GM18861 (cell line): Measurements from ENCODE around the gene TPRA1.
A peak's percentile ranks its signal among the peaks of the same experiment; 100 is the strongest.

ENCODE experiments used
- ATAC-seq: cut with Tn5 transposase; IDR thresholded peaks from one replicate; pipeline ENCODE4 v1.9.1; 2021; ENCODE audit not compliant: unreplicated experiment

The TPRA1 gene

DNA sequence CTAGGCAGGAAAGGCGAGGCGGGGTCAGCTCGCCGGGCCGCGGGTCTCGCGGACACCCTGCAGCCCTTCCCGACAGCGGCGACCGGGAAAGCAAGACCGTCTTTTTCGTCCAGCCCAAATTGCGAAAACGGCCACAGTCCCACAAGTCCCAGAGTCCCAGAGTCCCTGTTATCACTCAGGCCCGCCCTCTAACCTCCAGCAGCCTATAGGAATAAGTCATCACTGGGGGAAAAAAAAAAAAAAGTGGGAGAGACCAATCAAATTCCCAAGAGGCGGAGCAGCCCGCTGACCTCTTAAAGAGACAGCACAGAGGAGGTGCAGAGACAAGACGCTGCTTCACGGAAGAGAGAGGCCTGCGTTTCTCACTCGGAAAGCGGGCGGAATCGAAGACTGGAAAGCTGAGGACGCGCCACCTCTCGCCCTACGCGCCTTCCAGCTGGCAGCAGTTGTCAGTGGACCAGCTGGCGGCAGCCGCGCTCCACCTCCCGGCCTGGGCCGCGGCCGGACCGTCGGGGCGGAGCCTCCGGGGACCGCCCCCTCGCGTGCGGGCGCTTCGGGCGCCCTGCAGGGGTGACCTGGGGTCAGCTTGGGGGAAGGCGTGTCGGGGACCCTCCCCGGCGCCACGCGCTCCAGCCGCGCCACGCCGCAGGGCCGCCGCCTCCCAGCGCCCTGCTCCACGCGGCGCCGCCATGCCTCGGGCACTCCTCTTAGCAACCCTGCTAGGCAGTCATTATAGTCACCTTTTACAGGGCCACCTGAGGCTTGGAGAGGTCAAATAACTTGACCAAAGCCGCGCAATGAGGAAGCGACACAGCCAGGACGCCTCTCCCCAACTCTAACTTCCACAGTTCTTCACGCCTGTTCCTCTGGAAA lies at the start of gene TPRA1:
TPRA1 (minus strand) TSS at position 141 of the 873 bp plus-strand sequence. CDS start 10,587 bp downstream, outside the sequence.
- ATAC-seq = peak; percentile 63

- ATAC-seq = no peak
These were observed 49.5 kb upstream of the TPRA1 start for GRCh38 chr3:127640042-127640355.

- ATAC-seq = no peak
These were observed 48.9 kb upstream of the TPRA1 start for GRCh38 chr3:127639173-127640041.

GRCh38 chr3:127637971-127638370 lies 47.4 kb upstream of the TPRA1 start:
- ATAC-seq = no peak

GRCh38 chr3:127637546-127637945 lies 47.0 kb upstream of the TPRA1 start:
- ATAC-seq = no peak

DNA sequence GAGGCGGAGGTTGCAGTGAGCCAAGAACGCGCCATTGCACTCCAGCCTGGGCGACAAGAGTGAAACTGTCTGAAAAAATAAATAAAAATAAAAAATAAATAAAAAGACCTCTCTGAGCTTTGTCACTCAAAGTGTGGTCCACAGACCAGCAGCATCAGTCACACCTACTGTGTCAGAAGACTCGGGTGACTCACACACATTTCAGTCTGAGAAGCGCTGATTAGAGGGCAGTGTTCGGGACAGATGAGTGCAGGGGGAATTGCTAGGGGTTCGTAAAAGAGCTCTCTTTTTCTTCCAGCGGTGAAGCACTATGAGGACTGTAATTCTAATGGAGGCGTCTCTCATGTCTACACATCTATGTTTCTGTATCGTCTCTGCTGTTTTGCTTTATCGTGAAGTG lies 44.1 kb upstream of the TPRA1 start:
- no peak for ATAC-seq

GRCh38 chr3:127632035-127632820 lies 41.7 kb upstream of the TPRA1 start:
- no peak for ATAC-seq

DNA sequence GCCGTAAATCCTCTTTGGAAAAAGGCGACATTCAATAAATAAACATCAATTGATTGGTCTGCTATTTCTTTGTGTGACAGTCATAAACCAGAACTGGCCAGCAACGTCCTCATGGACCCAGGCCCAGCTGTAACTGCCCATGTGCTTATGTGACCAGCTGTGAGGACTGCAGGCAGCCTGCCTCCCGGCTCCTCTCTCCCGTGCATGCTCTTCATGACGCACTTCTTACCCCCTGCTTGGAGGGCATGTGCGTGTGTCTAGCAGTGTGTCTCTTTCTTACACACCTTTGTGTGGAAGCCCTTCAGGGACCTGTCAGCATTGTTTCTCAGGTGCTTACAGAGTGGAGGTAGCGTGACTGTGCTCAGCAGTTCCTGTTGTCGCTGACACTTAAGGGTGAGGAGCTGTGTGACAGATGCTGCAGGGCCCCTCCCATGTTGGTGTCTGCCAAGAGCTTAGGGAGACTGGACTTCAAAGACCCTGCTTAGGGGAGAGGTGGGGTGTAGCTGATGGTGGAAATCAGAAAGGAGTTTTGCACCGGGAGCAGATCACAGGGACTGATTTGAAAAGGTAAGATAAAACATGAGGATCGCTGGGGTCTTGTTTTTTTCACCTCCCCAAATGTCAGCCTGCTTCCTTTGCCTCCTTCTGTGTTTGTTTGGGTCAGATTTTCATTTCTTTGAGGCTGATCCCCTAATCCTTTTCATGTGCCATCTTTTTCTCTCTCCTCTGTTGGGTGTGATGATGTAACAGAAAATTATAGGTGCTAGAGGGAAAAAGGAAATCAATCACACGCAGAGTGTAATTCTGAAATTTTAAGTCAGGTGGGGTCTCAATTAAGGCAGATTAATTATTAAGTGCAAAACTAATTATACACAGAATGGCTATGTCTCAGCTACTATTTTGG lies 40.5 kb upstream of the TPRA1 start:
- no peak for ATAC-seq

- no peak for ATAC-seq
These were observed 39.2 kb upstream of the TPRA1 start for GRCh38 chr3:127629467-127630403.

DNA sequence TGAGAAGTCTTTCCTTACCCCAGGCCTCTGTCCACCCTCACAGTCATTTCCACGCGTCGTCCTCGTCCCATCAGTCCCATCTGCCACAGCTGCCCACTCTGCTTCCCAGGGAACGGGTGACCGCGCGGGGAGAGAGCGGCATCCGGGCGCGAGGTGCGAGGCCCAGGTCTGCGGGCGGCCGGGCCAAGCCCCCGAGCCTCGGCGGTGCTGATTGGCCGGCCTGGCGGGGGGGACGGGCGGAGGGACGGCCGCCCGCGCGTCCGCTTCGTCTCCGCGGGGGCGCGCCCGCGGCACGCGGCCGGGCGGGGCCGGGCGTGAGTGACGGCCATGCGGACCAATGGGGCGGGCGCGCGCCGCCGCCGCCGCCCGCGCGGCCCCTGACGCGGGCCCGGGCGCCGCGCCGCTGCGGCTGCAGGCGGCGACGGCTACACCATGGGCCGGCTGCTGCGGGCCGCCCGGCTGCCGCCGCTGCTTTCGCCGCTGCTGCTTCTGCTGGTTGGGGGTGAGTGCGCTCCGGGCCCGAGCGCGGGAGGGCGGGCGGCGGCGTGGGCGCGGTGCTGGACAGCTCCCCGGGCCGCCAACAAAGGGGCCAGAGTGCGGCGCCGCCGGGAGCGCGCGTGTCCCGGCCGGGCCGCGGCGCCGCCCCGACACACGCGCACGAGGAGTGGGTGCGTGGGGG lies 38.4 kb upstream of the TPRA1 start, which contains the start of gene PODXL2:
PODXL2 (plus strand) TSS at position 398 of the 679 bp plus-strand sequence; CDS start at position 433, 35 bp downstream.
- no peak for ATAC-seq

DNA sequence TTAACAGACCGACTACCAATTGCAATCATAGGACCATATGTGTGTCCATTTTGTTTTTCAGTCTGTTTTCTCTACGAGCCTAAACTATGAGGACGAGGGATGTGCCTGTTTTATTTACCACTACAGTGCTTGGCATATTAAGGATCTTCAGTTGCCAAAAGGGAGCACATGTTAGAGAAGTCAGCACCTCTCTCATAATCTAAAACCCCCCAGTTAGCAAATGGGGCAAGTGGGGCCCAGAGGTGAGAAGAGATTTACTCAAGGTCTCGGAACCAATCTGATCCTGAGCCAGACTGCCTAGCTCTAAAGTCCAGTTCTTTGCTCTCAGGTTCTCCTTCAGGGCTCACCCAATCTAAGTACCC lies 37.9 kb upstream of the TPRA1 start:
- no peak for ATAC-seq

DNA sequence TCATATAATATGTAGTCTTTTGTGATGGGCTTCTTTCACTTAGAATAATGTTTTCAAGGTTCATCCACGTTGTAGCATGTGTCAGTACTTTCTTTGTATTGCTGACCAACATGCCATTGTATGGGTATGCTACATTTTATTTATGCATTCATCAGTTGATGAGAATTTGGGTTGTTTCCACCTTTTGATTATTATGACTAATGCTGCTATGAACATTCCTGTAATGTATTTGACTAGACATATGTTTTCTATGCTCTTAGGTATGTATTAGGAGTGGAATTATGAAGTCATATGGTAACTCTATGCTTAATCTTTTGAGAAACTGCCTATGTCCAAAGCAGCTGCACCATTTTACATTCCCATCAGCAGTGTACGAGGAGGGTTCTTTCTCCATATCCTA lies 35.3 kb upstream of the TPRA1 start:
- ATAC-seq = no peak

DNA sequence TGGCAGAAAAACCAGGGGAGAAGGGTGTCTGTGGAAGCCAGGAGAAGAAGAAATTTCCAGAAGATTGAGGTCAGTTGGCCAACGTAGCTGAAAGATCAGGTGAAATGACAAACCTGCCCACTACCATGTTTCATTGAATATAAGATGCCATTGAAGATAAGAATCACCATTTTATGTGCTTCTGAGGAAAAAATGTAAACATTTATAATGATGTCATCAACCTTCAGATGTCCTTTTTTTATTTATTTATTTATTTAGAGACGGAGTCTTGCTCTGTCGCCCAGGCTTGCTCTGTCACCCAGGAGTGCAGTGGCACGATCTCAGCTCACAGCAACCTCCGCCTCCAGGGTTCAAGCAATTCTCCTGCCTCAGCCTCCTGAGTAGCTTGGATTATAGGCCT lies 33.5 kb upstream of the TPRA1 start:
- no peak for ATAC-seq

DNA sequence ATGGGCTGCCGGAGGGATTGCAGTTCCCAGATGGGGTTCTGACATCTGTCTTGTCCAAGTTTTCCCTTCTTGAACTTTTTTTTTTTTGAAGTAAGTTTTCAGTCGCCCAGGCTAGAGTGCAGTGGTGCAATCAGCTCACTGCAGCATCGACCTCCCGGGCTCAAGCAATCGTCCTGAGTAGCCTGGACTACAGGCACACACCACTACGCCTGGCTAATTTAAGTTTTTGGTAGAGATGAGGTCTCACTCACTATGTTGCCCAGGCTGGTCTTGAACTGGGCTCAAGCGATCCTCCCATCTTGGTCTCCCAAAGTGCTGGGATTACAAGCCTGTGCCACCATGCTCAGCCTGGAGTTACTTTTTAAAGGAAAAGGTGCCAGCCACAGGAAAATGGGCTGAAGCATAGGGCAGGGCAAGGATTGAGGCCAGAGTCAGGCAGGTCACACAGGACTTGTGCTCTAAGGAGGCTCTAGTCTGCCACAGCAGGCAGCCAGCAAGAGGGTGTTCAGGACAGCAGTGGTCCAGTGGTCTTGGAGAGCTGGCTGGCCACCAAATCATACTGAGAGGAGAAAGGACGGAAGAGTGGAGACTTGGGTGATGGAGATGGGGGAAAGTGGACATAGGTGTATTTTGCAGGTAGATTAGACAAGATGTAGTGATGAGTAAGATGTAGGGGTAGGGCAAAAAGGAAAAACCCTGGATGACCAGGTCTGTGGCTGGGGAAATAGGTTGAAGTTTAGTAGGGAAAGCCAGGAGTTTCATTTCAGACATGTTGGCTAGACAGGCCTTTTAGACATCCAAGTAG lies 32.4 kb upstream of the TPRA1 start:
- ATAC-seq = no peak

- no peak for ATAC-seq
These were observed 31.5 kb upstream of the TPRA1 start for GRCh38 chr3:127622031-127622430.

GRCh38 chr3:127620637-127621375 lies 30.3 kb upstream of the TPRA1 start:
- no peak for ATAC-seq

GRCh38 chr3:127618891-127619290 lies 28.4 kb upstream of the TPRA1 start:
- ATAC-seq = no peak
